GM19467 (cell line): ENCODE results near the gene KLHL40.

Experiments used
- ATAC-seq: cut with Tn5 transposase; IDR thresholded peaks from one replicate; pipeline ENCODE4 v1.9.1; 2021; ENCODE audit warnings: mild to moderate bottlenecking, moderate library complexity; ENCODE audit not compliant: unreplicated experiment

KLHL40 gene, protein sequence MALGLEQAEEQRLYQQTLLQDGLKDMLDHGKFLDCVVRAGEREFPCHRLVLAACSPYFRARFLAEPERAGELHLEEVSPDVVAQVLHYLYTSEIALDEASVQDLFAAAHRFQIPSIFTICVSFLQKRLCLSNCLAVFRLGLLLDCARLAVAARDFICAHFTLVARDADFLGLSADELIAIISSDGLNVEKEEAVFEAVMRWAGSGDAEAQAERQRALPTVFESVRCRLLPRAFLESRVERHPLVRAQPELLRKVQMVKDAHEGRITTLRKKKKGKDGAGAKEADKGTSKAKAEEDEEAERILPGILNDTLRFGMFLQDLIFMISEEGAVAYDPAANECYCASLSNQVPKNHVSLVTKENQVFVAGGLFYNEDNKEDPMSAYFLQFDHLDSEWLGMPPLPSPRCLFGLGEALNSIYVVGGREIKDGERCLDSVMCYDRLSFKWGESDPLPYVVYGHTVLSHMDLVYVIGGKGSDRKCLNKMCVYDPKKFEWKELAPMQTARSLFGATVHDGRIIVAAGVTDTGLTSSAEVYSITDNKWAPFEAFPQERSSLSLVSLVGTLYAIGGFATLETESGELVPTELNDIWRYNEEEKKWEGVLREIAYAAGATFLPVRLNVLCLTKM

DNA sequence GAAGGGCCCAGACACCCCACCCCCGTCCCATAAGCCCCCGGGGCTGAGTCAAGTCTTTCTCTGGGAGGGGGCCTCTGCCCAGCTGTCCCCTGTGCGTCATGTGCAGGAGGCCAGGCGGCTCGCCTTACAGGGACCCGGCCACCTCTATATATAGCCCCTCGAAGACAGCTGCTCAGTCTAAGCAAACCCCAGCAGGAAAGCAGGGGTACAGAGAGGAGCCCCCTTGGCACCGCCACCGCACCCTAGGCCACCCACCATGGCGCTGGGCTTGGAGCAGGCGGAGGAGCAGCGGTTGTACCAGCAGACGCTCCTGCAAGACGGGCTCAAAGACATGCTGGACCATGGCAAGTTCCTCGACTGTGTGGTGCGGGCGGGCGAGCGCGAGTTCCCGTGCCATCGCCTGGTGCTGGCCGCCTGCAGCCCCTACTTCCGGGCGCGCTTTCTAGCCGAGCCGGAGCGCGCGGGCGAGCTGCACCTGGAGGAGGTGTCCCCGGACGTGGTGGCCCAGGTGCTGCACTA is at the start of gene KLHL40:
KLHL40 (plus strand) TSS at position 175 of the 519 bp plus-strand sequence; CDS start at position 257, 82 bp downstream.
- ATAC-seq: no peak

DNA sequence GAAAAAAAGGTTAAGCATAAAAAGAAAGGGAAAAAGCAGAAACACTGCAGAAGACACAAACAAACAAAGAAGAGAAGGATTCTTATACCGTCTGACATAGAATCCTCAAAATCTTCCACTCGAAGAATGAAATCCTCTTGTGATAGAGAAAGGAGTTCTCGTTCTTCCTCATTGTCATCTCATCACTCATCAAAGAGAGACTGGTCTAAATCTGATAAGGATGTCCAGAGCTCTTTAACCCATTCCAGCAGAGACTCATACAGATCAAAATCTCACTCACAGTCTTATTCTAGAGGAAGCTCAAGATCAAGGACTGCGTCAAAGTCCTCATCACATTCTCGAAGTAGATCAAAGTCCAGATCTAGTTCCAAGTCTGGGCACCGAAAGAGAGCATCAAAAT is 48.3 kb upstream of the KLHL40 start:
- ATAC-seq: no peak

DNA sequence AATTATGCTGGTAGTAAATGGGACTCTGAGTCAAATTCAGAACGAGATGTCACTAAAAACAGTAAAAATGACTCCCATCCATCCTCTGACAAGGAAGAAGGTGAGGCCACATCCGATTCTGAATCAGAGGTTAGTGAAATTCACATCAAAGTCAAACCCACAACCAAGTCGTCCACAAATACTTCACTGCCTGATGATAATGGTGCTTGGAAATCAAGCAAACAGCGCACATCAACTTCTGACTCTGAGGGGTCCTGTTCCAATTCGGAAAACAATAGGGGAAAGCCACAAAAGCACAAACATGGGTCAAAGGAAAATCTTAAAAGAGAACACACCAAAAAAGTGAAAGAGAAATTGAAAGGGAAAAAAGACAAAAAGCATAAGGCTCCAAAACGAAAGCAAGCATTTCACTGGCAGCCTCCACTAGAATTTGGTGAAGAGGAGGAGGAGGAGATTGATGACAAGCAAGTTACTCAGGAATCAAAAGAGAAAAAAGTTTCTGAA is 46.9 kb upstream of the KLHL40 start:
- ATAC-seq: no peak

DNA sequence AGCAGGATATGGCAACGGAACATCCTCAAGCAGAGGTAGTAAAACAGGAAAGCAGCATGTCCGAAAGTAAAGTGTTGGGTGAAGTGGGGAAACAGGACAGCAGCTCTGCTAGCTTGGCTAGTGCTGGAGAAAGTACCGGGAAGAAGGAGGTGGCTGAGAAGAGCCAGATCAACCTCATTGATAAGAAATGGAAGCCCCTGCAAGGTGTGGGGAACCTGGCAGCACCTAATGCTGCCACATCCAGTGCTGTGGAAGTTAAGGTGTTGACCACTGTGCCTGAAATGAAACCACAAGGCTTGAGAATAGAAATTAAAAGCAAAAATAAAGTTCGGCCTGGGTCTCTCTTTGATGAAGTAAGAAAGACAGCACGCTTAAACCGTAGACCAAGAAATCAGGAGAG is 46.1 kb upstream of the KLHL40 start:
- no peak for ATAC-seq

DNA sequence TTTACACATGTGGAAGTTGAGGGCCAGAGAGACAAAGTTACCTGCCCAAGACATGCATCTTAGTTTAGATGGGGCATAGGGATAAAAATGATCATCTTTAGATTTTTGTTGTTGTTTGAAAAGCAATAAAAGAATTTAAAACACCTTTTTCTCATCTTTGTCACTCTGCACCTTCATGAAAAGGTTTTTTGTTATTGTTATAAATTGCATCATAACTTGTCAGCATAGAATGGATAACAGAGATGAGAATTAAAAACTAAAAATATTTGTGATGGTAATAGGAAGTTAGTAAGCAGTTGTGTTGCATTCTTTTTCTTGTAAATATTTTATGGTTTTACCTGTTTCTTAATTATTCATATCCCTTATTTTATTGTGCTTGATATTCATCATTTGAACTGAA is 45.2 kb upstream of the KLHL40 start:
- no peak for ATAC-seq

DNA sequence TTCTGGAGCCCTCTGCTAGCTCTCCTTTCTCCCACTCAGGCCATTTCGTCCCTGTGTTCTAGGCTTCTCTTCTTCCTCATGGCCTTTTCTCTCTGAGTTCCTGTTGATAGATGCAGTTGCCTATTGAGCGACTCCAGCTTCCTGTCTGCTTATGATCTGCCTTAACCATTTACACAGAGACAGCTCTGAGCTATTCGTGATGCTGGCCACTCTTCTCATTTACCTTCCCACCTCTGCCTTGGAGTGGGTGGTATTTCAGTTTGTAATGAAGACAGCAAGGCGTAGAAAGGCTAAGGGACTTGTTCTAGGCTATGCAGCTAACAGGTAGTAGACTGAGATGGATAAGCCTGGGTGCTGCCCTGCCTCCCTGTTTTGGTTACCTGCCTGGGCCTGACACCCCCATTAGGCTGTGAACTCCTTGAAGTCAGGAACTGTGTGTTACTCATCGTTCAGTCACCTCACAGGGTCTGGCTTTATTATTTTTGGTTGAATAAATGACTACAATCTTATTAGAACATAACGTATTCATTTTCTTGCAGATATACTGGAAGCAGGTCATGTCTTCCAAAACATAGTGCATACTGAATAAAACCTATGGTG is 44.5 kb upstream of the KLHL40 start:
- no peak for ATAC-seq

DNA sequence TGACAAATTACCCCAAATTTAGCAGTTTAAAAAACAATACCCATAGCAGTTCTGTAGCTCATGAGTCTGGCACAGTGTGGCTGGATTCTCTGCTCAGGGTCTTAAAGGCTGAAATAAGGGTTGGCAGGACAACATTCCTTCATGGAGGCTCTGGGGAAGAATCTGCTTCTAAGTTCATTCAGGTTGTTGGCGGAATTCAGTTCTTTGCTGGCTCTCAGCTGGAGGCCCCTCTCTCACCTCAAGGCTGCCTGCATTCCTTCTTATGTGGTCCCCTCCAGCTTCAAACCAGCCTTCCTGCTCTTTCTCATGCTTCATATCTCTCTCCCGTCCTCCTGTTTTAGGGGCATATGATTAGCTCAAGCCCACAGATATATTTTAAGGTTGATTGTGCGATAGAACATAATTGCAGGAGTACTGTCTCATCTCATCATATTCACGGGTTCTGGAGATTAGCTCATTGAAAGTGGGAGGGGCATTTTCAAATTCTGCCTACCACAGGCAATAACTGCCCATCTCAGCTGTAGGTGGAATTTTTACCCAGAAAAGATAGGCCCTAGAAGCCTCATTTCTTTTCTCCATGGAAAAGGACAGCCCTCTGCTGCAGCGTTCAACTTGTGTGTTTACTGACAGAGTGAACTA is 37.4 kb upstream of the KLHL40 start:
- ATAC-seq: no peak

DNA sequence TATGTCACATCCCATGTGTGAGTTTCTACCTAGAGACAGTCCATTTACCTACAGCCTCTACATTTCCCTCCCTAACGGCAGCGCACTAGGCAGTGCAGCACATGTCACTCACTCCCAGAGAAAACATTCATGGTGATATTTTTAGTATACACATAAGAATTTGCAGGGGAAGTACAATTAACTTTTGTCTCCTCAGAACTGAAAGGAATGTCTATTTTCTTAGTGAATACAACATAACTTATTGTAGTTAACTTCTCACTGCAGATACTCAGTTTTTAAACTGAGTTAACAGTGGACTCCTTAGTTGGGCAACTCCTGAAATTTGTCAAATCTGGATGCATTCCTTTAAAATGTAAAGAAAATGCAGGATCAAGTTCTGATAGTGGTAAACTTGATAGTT is 36.3 kb upstream of the KLHL40 start:
- no peak for ATAC-seq

DNA sequence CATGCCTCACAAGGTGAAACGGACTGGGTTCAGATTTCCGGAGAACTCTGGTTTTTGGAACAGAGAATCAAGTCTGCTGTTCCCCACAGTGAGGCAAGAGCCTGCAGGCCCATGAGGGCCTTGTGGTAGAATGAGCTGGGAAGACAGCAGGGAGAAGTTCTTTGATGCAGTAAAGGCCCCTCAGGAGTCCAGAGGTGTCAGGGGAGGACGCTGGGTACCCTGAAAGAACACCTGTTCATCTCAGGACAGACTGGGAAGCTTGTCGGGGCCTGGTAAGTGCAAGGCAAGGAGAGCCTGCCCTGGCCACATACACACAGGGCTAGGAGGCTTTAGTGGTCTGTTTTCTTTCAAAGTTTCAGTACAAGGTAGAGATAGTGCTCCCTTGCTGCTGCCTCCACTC is 35.6 kb upstream of the KLHL40 start:
- ATAC-seq: no peak

DNA sequence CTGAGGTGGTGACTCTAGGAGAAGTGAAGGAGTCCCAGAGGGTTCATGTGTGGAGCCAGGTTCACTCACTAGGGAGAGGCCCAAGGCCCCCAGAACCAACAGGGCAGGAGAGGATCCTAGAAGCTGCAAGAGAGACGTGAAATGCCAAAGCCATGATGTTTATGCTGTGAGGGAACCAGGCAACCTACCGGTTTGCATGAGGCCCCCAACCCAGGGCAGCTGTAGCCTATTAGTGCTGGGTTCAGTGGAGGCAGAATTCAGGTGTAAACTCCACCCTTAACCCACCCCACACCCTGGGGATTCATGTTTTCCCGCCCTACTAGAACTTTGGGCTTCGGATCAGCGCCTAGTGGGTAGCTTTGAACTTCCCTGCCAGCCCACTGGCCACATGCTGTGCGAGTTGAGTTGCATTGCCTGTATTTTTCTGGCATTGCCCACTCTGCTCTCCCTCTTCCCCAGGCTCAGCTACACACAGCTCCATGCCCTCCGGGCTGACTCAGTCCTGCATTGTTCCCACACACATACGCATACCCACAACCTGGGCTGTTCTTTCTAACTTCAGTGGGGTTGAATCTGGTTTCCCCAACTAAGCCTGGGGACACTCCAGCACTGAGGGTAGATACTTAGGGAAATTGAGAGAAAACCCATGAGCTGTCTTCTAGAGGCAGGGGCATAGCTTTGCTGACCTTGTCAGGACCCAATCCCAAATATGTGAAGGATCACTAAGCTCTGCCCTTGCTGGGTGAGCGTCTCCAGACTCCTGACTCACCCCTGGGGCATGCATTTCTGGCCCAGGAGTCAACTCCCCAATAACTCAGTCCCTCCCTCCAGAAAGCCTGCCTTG is 33.9 kb upstream of the KLHL40 start:
- no peak for ATAC-seq

DNA sequence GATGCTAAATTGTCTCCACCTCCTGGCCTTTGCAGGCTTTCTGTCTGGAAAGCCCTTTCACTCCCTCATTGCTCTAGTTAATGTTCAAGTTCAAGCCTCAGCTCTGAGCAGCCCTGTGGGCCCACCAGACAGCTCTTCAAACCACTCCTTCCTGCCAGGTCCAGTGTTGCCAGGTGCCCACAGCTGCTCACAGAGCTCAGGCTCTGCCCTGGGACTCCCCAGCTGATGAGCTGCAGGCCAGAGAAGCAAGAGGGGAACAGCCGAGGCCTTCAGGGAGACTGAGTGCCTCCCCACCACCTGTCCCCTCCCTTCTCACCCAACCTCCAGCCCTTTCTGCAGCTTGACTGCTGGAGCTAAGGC is 33.1 kb upstream of the KLHL40 start:
- peak; percentile 30 for ATAC-seq

DNA sequence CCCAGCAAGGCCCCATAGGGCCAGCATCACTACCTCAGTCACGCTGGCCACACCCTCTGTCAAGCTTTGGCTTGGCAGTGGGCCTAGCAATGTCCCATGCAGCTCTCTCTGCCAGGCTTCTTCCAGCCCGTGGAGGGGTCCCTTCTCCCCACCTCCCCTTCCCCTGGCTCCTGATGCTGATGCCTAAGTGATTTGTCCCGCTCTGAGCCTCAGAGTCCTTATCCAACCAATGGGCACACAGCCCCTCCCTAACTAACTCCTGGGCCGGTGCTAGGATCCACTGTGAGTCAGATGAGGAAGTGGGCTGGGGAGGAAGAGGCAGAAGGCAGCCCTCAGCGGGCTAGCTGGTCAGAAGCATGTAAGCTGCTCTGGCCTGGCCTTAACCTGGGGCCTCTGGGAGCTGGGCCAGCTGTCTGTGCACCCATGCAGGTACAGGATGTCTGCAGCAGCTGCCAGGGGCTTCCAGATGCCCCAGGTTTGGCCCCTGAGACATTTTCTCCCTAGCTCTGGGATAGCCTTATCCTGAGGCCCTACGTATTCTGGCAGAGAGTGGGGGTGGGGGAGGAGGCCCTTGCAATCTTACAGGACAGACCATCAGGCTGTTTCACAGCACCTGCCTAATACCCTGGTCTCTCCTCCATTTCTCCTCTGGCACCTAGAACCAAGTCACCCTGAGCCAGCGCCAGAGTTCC is 32.6 kb upstream of the KLHL40 start:
- peak; percentile 70 for ATAC-seq

DNA sequence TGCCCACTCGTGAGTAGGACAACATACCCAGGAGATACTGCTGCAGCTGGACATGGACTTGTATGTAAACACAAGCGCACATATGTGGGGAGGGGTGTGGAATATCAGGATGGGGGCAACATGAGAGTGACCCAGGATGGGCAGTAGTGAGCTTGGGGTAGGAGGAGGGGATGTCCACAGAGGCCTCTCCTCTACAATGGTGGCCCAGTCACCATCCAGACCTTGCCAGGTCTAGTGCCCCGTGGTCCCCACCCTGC is 32.1 kb upstream of the KLHL40 start:
- ATAC-seq: no peak

DNA sequence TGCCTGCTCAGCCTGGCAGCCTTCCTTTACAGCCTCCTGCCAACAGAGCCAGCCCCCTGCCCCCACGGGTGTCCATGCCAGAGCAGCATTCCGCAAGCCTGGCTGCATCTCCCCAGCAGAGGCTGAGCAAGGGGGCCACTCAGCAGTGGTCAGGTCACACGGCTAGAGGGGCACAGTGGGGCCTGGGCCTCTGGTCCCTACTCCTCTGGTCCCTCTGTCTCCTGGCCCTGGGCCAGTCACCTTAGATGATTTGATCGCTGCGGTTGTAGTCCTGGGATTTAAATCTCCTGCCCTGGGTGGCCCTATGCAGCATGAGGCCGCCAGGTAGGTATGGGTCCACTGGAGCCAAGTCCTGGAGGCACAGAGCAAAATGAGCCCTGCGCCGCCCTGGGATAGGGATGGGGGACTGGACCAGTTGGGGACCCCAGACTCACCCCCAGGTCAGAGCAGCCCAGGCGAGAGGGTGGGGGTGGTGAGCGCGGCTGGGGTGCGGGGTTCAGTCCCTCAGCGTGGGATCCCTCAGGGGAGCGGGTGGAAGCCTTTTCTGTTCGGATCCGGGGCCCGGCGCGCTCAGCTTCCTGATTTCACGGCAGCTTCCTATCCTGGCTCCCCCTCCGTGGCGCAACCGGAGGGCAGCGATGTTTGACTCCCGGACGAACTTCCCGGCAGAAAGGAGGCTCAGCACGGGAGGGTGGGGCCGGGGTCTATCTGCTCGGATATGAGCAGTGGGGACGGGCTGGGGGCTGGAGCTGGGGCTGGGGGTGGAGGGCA is 31.6 kb upstream of the KLHL40 start, which contains the start of gene ZBTB47:
ZBTB47 (plus strand) TSS at position 138 of the 771 bp plus-strand sequence. CDS start 4,659 bp downstream, outside the sequence.
- ATAC-seq: no peak

DNA sequence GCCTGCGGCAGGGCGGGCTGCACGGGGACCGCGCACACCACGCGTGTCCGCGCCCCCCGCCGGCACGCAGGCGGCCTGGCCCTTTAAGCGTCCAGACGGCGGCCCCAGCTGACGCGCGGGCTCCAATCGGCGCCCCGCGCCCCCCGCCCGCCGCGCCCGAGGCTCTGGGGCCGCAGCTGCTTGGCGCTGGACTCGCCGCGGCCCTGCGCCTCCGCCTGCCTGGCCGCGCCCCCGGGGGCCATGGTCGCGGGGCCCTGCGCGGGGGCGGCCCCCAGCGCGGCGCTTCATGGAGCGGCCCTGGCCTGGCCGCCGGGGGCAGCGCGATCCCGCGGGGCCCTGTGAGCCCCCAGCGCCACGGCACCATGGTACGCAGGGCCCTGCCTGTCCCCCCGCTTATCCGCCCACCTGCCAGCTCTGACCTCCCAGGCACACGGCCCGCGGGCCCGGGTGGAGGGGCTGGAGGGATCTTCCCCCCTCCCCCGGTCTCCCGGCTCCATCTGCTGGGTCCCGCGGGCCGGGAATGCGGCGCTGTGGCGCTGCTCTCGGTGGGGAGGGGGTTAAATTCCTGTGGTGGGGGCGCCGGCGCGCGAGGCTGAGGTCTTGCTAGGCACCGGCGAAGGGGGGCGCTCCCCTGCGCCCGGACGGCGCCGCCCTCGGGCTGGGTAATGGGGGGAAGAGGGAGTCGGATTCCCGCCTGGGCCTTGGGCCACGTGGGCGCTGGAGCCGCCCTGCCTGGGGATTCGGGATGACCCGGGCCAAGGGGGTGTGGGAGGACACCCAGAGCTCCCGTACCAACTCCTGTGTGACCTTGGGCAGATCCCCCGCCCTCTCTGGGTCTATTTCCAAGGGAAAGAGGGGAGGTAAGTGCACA is 30.8 kb upstream of the KLHL40 start:
- no peak for ATAC-seq

DNA sequence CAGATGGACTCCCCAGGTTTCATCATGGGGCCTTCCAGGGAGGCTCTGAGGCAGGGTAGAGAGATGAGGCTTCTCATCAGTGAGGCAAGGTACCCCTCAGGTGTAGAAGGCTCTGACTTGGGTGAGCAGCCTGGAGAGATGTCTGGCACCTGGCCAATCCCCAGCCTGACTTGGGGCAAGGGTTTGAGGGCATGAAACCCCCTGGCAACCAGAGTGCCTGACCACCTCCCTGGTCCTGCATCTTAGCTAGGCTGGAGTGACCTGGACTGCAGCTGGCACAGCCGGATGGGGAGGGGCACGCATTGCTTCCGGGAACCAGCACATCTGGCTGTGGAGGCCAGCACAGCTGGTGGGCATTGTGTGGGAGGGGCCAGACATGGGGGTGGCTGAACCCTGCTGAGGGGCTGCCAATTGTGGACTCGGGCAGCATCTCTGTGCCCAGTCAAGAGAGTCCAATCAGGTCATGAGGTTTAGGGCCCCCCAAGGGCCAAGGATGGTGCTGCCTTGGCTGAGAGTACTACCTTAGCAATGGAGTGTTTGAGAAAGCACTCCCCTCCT is 29.9 kb upstream of the KLHL40 start:
- ATAC-seq: no peak

DNA sequence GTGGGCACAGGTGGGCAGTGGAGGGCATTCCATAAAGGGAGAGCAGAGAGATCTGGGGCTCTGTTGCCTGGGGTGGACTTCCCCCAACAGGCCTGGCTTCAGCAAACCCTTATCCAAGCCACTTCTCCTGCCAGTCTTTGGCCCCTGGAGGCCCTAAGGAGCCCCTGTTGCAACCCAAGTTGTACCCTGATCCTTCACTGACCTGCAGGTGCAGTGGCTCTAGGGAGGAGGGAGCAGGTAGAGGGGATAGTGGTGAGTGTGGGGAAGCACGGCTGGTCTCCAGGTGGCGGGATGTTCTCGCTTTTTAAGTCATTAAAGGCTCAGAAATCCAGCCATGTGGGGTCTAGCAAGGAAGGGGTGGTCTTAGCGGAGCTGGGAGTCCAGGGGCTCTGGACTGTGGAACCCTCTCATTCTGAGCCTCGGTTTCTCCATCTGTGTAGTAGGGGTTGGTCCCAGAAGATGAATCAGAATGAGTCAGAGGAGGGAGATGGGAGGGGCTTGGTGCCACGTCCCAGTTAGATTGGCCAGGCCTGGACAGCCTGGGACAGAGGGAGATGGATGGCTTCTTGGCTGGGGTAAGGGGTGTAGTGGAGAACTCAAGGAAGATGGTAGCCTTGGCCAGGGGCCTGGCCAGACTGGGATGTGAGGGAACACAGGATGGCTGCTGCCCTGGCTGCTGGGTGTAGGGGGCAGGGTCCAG is 29.2 kb upstream of the KLHL40 start:
- no peak for ATAC-seq
